Measurements from ENCODE around the gene ZNF695.

- no peak for TF ChIP-seq POLR2A (IDR thresholded peaks at IDR 0.05)
- TF ChIP-seq CTCF (IDR thresholded peaks at IDR 0.05), result no peak
Observed at GRCh38 chr1:246951413-246951812, 56.4 kb downstream of the ZNF695 start.
